GM19324 (cell line): ENCODE measurements around the gene FLT1.

Experiments
- ATAC-seq: cut with Tn5 transposase; IDR thresholded peaks from one replicate; pipeline ENCODE4 v1.9.1; 2021; ENCODE audit warnings: mild to moderate bottlenecking, moderate library complexity; ENCODE audit not compliant: unreplicated experiment, low FRiP score

Gene FLT1

DNA sequence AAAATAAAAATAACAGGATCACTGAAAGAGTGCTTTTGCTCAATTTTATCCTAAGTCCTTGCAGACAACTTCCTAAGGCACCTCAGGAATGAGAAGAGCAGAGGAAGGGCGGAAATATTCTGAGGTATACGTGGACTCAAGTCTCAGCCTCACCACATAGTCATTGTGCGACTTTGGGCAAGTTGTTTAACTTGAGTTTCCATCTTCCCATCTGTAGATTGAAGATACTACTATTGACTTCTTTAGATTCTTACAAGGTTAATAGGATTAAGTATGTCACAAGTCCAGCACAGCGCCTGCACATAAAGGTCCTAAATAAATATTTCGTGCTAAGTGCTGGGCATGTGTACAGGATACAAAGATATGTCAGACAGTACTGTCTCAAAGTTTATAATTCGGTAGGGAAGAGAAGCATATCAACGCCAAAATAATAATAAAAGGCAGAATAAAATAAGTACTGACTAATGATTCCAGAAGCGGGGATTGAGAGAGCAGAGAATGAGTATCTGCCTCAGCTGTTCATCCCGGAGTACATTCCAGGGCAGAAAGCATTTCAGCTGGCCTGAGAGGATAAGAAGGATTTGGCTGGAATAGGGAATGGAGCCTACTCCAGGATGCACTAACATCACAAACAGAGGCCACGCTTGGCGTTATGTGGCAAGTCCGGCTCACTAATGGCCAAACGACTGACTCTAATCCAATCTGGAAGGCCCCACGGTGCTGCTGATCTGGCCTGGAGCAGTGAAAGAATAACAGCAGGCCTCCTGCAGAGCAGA, 139.7 kb downstream of the FLT1 start:
- ATAC-seq = no peak

- ATAC-seq = no peak
Observed at GRCh38 chr13:28353679-28354078, 141.2 kb downstream of the FLT1 start.

GRCh38 chr13:28349907-28350654, 144.8 kb downstream of the FLT1 start:
- ATAC-seq = no peak

DNA sequence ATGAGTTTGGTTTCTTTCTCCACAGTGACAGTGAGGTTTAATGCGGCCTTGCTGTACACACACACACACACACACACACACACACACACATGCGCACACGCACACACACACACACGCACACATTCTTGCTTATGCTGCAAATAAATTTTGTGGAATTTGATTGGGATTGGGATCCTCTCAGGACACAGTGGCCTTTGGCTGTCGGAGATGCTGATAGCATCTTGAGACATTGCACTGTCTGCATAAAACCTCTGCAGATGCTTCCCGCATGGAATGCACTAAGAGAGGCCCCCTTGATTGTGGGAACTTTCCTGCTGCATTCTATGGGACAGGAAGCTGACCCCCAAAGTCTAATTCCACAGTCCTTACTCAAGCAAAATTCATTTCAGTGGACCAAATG, 145.6 kb downstream of the FLT1 start:
- no peak for ATAC-seq

- no peak for ATAC-seq
Observed at GRCh38 chr13:28347456-28348371, 147.2 kb downstream of the FLT1 start.

DNA sequence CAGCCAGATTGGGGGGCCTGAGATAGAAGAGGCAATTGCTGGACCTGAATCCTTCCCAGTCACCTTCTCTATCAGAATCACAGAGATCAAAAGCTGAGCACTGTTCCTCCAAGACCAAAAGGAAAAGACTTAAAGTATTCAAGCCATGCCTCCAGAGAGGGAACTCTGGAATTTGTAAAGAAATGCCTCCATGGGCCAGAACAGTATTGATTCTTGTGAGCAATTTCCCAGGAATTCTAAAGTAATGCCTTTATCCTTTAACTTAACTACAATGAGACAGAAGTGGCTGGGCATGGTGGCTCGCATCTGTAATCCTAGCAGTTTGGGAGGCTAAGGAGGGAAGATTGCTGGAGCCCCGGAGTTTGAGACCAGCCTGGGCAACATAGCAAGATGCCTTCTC, 148.8 kb downstream of the FLT1 start:
- ATAC-seq = no peak

DNA sequence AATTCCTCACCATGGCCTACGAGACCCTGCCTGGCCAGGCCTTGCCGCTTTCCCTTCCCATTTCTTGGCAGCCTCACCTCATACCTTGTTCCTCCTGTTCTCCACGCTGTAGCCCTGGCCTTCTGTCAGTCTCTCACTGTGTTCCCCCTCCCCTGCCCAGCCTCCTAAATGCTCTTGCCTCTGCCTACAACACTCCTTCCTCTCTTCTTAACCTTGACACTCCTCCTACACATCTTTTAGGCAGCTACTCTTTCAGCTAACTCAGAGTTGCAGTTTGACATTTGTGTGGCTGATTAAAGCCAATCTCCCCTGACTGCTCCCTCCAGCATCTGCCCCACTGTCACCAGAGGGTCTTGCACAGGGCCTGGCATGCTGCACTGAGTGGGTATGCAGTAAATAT, 150.8 kb downstream of the FLT1 start:
- no peak for ATAC-seq

- ATAC-seq = no peak
Observed at GRCh38 chr13:28342251-28342650, 152.7 kb downstream of the FLT1 start.

DNA sequence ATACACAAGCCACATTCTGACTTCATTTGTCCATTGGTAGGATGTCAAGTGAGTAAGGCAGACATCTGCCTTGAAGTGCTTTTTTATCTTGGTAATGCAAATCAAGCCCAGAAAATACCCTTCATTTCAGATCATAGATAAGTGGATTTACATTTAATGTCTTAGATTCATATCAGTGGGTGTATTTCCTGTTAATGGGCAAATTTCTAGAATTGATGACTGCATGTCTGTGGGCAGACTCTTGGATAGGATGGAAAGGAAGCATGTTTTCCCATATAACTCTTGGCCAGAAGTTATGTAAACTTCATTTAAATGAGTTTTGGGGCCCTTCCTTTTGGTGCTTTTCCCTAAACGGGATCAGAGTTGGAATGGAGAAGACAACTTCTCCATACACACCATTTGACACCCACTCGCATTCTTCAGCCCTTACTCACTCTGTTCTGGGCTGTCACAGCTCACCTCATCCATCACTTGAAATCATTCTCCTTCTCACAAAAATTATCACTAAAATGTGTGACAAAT, 154.6 kb downstream of the FLT1 start:
- no peak for ATAC-seq

DNA sequence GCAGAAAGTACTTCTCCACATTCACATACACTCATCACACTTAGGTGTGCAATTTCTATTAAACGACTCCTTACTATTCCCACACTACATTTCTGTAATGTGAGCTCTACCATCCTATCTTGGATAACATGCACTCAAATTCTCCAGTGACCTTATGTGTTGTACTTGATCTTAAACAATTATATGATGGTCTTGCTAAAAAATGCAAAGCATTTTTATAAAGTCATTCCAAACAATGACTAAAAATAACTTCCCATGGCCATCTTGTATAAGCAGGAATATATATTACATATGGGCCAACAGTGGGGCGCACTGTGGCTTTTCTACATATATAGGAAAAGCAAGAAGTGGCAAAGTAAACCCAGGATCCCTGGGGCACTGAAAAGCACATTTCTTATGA, 155.5 kb downstream of the FLT1 start:
- ATAC-seq = no peak

GRCh38 chr13:28338742-28339141, 156.2 kb downstream of the FLT1 start:
- ATAC-seq = no peak

- ATAC-seq = no peak
Observed at GRCh38 chr13:28338006-28338574, 156.8 kb downstream of the FLT1 start.

DNA sequence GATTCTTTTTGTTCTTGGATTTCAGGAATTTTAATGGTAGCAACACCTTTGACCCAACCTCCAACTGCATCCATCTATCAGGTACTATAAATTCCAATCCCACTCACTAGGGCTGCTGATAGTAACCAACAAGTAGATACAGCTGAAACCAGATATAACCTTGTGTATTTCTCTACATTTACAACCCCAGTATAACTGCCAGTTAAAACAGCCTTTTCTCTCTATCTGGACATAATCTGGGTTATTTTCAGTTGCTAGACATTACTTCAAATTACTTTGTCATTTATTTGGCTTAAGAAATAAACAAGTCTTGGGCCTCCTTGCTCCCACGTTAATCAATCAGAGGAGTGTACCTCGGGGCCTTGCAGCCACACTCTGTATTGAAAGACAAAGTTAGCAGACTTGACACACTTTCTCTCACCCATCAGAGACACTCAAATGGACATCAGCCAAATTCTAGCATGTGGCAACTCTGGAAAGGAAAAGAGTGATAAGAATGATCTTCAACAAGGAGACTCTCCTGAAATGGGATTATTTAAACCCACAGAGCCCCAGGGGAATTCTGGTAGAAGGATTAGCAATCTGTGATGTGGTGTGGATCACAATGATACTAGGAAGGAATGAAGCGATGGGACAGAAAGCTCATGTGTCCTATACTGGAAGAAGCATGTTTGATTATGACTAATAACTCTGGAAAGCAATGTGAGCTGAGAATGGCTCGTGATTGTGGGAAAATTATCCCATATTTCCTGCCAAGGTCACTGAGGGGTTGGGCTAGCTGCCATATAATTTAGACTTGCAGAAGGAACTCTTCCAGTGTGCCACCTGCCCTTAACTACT, 157.5 kb downstream of the FLT1 start:
- no peak for ATAC-seq

DNA sequence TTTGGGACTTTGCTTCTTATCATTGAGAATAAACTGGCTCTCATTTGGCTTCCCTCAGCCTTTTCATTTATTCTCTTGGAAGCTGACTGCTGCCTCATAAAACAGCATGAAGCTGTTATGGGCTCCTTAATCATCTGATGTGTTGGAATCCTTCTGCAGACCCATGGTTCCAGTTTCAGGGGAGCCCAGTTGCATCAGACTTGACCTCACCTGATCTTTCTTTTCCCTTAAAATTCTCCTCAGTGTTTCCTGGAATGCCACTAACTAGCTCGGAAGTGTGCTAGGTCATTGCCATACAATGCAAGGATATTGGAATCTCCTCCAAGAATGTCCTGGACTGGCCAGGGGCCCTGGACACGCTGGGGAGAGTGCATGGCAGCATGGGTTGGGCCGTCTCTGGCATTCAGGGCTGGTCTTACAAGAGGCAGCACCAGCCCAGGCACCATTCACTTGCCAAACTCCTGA, 158.7 kb downstream of the FLT1 start:
- no peak for ATAC-seq

GRCh38 chr13:28333204-28333881, 161.6 kb downstream of the FLT1 start:
- ATAC-seq = peak; percentile 49

DNA sequence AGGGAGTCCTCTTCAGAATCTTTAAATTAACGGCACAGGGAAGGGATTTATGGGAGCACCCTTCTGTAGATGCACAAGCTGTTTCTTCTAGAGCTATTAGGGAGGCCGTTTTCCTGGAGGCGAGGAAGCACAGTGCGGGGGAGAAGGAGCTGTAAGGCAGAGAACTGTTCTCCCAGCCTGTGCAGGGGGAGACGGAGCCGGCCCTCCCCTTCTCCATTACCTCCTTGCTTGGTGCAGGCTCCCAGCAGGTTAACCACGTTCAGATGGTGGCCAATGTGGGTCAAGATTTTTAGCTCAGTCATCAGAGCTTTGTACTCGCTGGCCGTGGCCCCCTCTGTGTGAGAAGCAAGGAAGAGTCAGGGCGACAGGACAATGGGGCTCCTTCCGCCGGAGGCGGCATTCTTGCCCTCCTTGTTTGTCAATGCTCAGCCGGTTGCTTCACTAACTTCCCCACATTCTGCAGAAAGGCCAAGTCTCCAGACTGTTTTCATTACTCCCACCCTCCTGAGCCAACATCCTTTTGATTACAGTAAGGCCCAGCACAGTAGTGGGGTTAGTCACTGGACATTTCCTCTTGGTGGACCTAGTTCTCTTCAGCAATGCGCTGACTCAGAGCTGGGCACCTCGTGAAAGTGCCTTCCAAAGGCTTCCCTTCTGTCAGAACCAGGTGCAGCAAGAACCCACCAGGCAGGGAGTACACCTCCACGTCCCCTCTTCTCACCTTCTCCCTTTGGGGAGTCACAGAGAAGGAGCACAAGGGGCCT, 165.4 kb downstream of the FLT1 start:
- ATAC-seq = no peak

DNA sequence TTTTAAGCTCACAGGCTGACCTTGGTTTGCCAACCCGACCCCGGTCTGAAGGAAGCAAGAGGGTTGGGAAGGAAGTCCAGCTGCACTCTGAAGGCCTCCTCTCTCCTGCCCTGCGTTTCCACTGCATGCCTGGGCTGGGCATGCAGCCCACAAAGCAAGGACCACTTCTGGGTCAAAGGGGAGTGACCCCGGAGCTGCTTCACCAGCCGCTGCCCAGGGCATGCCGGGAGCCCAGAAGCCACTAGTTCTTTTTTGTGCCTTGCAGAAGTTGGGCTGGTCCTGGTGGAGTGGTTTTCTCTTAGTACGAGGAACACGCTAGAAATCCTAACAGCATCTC, 166.7 kb downstream of the FLT1 start:
- ATAC-seq = no peak
